CD4-positive, alpha-beta T cell treated with Interleukin-17A for 1 hour (primary cell): ENCODE data around the gene PKNOX2.

Source experiments
- DNase-seq: peaks from one replicate; pipeline ENCODE4 v3.0.0-alpha.2; 2020

PKNOX2 gene

DNA sequence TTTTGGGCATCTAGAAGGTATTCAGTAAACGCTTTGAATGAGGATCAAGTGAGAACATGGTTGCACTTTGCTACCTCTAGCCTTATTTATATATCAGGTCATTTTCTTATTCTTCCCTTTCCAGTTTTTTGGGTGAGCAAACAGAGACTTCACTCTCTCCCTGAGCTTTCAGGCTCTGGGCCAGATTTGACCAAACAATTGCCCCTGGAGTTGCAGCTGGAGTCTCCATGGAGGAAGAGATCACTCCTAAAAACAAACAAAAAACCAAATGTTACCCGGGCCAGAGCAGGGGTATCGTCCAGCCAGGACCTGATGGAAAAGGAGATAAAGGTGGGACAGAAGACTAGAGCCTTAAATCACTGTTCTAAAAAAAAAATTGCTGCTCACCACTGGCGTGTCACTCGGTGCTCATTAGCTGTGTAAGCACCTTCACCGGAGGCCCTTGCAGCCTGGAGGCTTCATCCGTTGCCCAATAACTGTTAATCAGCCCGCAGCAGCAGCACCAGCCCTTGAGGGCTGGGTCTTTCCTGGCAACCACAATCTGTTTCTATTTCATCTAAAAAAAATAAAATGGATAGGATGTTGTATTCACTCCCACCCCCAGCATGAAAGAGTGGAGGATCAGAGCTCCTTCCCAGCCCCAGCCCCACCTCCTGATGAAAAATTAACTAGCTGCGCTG lies 125.0 kb downstream of the PKNOX2 start:
- no peak for DNase-seq

DNA sequence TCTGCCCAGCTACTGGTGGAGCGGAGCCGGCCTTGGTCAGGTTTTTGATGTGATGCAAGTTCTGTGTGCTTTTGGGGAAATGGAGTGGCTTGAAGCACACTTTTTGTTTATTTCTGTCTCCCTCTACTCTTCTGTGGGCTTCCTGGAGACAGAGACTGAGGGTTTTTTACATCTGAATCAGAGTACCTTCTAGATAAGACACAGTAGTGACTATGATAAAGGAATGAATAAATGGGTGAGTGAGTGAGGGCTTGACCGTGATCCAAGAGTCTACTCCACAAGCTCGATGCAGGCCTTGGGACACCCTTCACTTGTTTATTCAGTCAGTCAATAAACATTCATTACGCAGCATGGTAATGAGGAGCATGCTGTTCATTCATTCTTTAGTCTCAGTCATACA lies 125.7 kb downstream of the PKNOX2 start:
- DNase-seq = no peak

DNA sequence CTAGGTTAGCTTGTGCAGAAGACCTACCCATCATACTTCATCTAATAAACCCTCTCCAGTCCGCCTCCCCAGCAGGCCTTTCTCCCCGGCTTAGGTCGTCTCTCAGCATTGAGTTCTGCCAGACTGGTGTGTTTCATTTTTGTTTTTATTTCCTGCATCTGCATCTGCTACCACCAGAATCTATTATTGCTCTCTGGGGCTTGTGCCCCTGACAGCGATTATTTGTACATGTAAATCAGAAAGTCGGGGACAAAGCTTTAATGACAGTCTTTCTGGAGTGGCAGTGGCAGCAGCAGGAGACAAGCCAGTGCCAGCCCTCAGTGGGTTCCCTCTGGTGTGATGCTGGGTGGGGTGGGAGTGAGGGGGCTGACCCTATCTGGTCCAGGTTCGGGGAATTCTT lies 127.5 kb downstream of the PKNOX2 start:
- no peak for DNase-seq

DNA sequence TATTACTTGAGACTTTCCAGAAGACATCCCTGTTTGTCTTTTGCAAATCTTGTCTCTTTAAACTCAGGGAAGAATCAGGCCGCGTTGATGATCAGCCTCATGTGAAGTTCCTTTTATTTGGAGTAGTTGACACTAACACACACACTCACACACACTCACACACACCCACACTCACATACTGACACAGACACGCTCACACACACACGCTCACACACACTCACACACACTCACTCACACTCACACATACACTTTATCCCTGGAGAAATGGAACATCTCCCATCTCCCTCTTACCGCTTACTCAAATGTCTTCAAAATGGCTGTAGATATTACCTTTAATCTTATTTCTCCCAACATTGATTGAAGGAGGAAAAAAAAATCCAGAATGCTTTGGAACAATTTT lies 129.0 kb downstream of the PKNOX2 start:
- no peak for DNase-seq

DNA sequence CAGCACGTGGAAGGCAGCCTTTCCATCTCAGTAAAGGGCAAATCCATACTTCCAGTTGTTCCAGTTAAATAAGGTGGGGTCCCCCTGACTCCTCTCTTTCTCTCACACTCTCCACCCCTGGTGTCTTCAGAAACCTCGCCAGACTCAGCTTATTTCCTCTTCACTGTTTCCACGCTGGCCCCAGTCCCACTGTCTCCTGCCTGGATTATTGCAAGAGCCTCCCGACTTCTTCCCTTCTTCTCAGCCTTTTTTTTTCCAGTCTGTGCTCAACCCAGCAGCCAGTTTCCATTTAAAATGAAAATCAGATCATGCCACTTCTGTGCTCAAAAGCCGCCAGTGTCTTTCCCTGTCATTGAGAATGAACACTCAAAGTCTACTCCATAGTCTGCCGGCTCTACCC lies 131.4 kb downstream of the PKNOX2 start:
- no peak for DNase-seq

DNA sequence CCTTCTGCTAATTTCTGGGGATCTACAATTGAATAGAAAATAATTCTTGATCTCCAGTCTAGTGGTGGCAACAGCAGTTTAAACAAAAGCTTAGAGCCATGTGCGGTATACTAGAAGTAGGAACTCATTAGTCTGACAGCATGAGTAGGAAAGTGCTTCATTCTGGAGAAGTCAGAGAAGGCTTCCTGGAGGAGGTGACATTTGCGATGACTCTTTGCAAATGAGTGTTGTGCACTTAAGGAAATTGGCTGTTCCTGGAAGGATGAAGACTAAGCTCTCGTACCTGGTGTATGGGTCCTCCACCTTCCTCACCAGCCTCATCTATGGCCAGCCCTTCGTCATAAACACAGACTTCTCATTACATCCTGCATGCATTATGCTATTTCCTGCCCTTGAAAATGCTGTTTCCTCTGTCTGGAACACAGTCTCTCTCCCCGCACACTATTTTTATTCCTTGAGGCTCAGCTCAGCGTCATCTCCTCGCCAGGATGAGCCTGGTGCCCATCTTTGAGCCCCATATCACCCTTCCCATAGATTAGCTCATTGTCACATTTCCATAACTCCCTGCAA lies 132.9 kb downstream of the PKNOX2 start:
- DNase-seq = no peak

DNA sequence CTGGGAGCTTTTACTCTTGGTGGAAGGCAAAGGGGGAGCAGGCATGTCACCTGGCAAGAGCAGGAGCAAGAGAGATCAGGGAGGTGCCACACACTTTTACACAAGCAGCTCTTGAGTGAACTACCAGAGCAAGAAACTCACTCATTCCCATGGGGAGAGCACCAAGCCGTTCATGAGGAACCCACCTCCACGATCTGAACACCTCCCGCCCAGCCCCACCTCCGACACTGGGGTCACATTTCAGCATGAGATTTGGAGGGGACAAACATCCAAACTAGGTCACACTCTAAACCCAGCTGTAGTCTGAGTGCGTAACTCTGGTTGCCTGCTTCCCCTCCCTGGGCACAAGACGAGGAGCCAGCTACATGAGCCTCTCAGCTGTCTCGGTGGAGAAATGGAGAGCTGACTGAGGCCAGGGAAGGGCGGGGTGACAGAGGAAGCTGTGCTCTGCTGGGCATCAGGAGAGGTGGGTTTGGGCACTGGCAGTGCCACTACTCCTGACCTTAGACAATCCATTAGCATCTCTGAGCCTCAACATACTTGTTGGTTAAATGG lies 134.6 kb downstream of the PKNOX2 start:
- no peak for DNase-seq

DNA sequence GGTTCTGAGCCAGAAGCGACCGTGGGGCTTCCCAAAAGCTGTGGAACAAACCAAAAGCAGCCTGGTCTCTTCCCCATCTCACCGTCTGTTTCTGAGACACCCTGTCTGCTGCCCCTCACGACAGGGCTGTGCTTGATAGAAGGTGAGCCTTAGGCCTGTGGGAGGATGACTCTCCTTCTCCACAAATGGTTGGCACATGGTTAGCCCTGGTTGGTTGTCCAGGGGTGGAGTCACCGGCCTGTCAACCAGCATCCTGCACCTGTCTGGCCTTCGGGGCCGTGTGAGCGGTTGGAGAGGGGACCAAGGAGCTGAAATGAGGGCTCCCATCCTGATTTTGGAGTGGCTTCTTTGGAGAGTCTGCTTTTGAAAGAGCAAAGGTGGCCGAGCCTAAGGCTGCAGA lies 135.3 kb downstream of the PKNOX2 start:
- no peak for DNase-seq

DNA sequence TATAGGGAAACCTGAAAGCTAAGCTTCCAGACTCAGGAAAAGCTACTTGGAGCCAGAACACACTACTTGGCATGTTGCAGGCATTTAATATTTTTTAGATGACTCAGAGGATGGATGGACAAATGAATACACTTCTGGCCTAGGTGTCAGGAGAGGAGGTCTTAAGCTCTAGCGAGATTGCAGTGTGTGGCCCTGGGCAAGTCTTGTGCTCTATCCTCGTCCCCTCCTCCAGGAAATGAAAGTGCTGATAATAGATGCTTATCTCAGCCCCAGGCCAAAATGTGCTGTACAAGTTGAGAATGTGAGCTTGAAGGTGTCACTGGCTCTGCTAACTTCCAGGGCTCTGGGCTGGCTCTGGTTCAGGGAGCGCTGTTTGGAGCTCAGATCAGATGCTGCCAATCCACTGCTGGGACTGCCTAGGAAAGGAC lies 136.3 kb downstream of the PKNOX2 start:
- no peak for DNase-seq

DNA sequence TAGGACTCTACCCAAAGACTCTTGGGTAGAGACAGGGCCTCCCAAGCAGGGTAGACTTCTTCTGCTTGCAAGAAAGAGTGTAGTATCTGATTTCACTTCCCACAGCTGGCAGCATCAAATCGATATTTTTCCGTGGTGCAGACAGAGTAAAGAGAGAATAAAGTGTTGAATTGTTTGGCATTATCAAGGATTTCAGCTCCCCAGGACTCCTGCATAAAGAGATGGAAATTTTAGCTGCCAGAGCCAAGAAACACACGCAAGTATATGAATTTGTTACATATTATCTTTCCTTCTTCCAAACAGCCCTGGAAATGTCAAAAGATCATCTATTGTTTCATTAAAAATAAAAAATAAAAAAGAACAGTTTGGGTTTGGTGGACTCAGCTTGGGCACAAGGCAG lies 136.8 kb downstream of the PKNOX2 start:
- DNase-seq = no peak

DNA sequence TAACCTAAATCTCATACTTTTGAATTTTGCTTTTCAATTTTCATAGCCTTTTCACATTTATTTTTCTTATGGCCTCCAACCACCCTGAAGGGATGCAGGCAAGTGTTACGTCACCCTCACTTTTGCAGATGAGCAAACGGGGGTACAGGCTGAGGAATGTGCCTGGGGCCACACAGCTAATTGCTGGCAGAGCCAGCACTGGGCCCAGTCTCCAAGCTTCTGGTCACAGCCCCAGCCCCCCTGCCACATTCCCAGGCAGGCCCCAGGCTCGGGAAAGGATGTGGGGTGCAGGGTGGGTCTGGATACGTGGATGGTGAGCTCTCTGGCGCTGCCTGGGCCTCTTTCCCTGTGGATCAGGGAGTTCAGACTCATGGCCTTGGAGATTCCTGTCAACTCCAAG lies 138.6 kb downstream of the PKNOX2 start:
- no peak for DNase-seq

DNA sequence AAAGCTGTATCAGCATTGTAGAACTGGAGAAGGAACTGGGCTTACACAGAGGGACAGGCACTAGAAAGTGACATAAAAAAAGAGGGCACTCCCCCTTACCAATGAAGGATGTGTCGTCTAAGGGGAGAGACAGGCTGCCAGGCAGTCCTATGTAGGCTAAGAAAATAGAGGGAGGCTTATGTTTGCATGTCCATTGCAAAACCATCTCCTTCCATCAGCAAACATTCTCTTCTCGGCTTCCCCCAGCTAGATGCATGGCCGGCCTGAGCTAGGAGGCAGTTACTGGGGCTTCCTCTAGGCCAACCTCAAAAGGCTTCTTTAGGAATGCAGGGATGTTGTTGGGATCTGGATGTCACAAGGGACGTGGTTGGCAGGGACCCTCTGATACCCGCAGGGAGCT lies 139.1 kb downstream of the PKNOX2 start:
- no peak for DNase-seq

DNA sequence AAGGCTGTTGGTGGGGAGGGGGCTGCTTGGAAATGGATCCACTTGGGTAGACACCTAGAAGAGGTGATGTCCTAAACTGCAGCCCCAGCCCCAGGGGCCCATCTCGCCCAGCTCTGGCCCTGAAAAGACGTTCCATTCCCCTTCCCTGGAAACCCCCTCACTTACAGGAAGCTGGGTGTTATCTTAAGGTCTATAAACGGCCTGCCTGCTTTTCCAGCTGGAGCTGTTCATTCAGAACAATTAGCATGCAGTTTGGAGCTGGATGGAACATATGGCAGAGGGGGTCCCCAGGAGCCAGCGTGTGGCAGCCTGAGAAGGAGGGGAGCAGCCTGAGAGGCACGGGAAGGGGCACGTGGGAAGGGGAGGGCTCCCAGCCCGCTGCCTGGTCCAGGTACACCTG lies 139.6 kb downstream of the PKNOX2 start:
- DNase-seq = no peak

DNA sequence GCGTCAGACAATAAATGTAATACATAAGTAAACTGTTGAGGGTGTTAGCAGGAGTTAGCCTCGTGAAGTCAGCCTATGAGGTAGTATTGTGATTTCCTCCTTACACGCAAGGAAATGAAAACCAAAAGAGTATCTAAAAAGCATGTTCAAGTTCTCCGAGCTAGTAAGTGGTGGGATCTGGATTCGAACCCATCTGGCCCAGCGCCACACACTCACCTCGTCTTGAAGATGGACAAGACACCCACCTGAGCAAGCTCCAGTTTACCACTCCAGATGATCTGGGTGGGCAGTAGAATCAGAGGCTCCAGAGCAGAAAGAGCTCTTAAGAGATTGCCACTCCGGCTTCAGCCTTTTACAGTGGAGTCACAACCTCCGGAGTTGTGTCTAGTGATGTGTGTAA lies 140.3 kb downstream of the PKNOX2 start:
- no peak for DNase-seq

DNA sequence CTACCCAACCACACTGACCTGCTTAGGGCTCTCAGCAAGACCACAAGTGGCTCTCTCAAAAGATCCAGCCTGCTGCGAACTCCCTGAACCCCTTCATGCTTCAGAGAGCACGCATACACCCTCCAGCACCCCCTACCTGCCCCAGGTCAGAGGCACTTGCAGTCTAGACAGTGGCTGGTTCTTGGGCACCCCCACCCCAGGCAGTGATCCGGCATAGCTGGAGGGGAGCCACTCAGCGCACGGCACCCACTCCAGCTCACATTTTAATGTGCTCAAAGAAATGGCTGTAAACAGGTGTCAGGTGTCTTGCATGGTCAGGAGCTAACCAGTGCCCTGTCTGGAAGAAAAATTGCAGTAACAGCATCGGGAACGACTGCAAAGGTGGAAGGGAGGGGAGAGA lies 140.8 kb downstream of the PKNOX2 start:
- DNase-seq = no peak

DNA sequence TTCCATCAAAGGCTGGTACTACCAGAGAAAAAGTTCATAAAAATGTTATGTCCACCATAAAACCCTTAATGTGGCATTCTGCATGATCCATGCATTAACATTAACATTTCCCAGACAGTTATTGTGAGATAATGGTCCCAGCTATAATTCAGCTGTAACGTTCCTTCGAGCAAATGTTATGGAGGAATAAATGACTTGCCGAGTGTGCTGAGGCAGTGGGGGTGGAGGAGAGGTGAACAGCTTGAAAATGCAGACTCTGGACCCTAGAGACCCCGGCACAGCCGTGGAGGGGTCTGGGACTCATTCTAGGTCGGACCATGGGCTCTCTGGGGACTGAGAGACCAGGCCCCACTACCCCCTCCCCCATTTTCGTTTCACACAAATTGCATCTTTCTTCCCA lies 141.9 kb downstream of the PKNOX2 start:
- DNase-seq = no peak

DNA sequence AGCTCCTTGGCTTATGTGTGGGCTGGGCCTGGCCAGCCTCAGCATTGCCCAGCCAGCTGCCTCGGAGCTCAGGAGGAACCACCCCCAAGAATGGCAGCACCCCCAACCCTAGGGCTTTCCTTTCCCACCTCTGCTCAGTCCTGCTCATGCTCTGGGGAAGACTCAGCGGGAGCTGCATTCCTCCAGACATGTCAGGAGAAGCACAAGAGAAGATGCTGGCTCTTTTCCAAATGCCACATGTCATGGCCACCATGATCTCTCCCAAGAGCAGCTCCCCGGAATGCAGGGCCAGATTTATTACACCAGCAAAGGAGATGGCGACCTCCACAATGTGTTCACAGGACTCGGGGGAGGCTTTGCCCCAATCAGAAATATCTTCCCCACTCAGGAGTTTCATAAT lies 143.7 kb downstream of the PKNOX2 start:
- no peak for DNase-seq

DNA sequence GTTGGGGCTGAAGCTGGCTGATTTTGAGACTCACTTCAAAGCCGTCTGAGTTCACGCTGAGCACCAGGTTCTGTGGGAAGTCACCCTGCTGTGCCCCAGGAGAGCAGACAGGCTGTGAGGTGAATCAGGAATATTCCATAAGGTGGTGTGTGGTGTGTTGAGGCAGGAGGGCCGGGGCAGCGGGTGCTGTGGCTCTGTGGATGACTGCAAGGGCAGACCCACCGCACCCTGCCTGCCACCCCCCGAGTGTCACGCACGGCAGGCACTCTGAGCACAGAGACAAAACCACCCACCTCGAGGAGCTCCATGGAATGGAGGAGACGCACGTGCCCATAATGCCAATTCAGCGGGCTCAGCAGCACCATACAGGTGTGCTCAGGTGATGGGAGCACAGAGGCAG lies 147.8 kb downstream of the PKNOX2 start:
- DNase-seq = no peak

DNA sequence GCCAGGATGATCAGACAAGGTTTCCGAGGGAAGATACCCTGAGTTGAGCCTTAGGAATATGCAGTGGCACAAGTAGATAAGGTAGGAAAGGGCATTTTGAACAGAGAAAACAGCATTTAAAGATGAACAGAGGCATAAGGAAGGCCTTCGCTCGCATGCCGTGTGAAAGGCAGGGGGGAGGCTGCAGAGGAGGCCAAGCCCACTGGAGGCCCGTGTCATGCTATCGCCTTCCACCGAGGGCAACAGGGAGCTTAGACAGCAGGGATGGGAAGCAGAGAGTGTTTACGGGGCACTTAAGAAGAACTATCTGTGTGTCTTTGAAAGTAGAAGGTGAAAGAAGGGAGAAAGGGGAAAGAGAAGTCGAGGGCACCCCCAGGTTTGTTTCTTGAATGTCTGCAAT lies 148.3 kb downstream of the PKNOX2 start:
- DNase-seq = no peak

DNA sequence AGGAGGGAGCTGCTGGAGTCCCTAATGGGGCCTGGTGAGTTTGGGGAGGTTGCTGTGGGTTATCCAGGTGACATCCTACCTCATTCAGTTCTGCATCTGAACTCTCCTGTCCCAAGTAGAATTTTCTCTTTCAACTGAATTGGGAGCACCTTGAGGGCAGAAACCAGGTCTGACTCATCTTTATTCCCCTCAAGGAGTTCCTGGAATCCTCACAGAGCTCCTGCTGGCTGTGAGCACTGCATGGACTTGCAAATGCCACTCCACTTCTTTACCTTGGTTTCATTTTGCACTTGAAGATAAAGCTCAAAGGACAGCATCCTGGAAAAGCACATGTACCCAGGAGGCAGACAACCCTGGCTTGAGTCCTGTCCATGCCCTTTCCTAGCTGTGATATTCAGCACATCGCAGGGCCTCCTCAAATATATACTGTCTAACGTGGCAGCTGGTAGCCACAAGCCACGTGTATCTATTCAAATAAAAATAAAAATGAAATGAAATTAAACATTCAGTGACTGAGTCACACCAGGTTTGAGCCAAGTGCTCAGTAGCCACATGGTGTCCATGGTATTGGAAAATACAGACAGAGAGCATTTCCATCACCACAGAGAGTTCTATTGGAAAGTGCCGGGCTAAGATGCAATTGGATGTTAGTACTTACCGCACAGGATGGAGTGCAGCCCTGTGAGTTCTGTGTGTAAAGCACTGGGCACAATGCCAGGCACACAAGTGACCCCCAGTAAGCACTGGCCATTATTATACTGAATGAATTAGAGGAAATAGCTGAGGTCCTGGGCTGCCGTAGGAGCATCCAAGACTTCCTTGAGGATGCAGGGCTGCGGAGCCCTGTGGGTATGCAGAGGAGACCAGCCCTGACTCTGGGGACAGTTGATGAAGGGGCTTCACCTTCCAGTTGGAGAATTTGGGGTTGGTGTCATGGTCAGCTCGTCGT lies 149.0 kb downstream of the PKNOX2 start:
- DNase-seq = no peak

DNA sequence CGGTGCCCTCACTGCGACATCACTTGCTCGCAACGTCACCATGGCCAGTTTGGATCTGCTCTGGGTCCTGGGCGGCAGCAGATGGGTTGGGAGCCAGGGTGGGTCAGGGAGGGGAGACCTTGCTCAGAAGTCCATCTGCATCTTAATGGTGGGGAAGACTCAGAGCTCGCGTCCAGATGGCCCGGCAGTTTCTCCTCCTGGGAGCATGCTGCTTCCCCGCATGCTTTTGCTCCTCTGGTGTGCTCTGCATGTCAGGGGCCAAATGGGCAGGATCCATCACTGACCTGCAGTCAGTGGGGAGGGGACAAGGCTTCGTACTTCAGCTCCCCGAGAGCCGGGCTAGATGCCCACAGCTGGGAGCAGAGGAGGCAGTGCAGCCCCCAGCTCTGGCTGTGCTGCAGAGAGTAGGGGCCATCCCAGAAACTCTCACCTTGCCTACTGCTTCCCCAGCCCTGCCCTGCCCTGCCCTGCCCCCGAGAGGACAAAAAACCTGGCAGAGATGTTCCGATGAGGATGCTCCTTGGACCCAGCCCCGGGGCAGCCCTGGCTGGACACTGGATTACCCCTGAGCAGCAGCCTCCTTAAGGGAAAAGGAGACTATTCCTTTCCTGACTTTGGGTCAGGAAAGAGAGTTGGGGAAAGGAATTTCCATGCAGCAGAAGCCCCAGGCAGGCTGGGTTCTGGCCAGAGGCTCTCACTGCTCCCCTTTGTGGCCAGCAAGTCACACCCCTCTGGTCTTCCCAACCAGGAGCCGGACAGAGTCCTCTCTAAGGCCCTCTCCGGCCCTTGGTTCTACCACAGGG lies 149.9 kb downstream of the PKNOX2 start:
- DNase-seq = no peak

DNA sequence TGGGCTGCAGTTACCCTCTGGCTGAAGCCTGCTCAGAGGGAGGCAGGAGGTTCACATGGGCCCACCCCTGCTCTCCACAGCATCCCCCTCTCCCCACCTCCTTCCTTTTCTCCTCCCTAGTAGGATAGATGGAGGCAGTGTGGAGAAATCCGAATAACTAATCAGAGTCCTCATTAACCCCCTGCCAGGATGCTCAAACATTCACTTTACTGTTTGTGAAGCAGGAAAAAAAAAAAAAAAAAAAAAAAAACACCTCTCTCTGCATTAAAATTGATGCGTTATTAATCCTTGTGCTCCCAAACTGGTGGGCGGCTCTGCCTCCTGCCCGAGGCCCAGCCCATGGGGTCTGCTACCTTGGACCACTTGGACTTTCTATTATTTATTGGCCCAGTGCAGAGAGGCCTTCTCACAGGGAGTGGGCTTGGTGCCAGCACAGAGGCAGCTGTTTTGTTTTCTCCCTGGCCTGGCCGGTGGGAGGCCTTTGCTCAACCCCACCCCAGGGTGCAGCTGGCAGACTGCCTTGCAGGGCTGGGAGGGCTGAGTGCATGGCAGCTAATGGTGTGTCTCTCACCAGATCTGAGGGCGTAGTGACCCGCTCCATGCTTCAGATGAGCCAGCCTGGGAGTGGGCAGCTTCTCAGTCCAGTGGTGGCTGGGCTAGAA lies 150.7 kb downstream of the PKNOX2 start:
- DNase-seq = no peak
